ENCODE measurements around the gene OR6K6.

The OR6K6 gene

GRCh38 chr1:158803678-158804077 lies 49.2 kb downstream of the OR6K6 start:
- DNase-seq, result no peak
